ENCODE measurements around the gene CAPN13.

Gene CAPN13

DNA sequence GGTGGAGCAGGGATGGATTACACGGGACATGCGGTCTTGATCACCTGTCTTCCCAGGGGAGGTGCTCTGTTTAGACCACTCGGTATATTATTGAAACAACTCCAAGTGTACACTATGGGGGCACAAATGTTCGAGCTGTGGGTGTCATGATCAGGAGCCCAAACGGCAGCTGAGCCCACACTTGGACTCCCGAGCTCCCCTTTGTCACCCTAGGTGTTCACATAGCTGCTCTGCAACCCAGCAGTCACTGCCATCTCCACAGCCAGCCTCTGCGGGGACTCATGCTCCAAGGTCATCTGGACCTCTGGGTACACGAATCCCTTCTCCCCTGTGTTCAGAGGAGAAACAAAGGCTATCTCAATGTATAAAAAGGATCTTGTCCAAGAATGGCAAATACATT lies 46.0 kb downstream of the CAPN13 start:
- DNase-seq, result no peak

DNA sequence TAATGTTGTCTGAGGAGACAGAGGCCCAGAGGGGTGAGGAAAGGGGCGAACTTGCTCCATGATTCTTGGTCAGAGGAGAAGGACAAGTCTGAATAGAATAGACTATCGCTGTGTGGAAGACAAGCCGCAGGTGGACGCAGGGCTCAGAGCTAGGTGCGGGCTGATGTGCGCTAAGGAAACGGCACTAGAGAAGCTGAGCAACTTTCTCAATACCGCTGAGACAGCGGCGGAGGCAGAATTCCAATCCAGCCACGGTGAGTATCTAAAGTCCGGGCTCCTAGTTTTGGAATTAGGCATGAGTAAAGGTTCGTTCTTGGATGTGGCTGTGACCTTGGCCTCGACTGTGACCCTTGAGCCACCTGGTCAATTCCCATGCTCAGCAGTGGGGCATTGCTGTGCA lies 47.8 kb downstream of the CAPN13 start:
- no peak for DNase-seq

GRCh38 chr2:30758191-30758651 lies 49.0 kb downstream of the CAPN13 start:
- DNase-seq, result no peak

GRCh38 chr2:30757749-30758148 lies 49.5 kb downstream of the CAPN13 start:
- DNase-seq, result no peak

DNA sequence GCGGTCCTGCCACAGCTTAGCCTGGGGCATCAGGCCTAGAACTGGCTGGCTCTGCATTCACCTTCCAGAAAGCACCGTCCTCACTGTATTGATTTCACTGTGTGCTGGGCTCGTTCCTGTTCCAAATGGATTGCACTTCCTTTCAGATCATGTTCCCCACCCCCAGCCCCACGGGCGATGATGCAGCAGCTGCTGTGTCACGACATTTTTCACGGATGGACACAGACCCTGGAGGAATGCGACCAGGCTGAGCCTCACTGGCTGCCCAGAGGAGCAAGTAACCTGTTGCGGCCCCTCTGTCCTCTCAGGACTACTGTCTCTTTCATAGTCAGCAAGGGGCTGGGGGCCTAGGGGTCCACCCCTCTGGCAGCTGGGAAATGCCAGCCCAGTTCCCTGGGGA lies 50.3 kb downstream of the CAPN13 start:
- no peak for DNase-seq

DNA sequence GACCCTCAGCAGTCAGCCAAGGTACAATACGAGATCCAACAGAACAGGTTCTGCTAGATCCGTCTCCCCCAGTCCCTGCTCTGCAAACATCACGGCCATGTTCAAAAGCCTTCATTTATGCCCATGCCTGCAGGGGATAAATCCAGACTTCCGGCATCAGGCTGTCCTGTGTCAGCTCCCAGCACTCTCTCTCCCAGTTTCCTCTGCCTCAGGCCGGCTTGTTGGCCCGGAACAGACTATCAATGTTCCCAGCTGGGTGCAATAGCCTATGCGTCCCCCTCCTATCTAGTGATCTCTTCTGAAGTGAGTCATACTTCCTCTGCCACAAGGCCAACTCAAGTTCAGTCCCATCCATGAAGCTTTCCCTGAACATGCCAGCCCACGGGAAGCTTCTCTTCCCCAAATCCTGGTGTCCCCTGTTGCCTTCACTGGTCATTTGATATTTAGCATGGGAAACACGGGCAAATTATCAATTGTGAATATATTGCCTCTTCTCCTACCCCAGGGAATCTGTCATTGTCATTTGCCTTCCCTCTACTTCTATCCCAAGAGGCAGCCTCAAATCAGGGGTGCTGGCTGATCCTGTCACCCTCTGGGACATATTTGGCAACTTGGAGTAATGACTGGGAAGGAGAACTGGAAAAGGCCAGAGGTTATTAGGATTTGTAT lies 51.1 kb downstream of the CAPN13 start:
- DNase-seq, result peak; percentile 70

- no peak for DNase-seq
Observed at GRCh38 chr2:30753630-30754029, 53.6 kb downstream of the CAPN13 start.

DNA sequence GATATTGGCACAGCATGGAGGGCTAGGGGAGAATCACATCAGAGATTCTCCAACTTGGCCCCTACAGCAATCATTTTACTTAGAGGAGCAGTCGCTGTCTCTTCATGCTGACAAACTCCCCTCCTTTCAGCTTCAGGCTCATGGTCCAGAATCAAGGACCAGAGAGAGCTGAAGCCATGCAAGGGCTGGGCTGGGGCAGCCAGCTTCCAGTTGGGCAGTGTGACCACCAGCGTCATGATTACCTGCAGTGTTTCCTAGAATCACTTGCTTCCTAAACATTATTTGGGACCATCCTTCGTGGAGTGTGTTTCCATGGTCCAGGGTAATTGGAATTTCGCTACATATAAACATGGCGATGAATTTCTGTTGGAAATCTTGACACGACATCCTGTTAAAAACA lies 54.4 kb downstream of the CAPN13 start:
- no peak for DNase-seq

DNA sequence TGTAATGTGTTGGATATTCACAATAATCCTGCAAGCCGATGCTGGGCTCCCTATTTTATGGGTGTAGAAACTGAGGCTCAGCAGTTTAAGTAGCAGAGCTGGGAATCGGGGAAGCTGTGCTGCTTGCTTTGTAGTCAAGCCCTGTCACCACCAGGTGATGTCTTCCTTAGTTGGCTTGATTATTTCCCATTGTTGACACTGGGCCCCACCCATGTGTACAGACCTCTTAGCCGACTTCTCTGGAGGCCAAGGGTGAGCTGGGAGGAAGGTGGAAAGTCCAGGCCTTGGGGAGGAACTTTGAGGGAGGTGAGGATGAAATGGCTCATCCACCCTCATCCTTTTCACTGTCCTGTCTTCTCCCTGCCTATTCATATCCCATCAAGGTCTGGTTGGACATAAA lies 60.0 kb downstream of the CAPN13 start:
- DNase-seq, result no peak

- no peak for DNase-seq
Observed at GRCh38 chr2:30744823-30745222, 62.4 kb downstream of the CAPN13 start.

DNA sequence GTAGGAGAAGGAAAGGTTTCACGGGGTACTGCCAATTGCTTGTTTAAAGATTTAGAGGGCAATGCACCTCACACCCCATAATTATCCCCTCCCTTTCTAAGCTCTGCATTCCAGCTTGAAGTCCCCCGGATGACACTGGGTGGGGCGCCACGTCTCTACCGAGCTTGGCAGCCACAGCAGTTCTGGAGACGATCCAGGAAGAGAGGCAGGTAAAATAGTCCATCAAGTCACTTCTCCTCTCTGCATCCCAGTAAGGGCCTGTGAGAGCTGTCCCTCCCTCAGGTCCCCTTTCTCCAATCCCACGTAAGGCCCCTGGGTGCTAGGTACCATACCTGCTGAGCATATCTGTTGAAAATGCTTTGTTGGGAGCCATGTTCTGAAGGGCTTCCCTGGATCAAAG lies 65.7 kb downstream of the CAPN13 start:
- no peak for DNase-seq

DNA sequence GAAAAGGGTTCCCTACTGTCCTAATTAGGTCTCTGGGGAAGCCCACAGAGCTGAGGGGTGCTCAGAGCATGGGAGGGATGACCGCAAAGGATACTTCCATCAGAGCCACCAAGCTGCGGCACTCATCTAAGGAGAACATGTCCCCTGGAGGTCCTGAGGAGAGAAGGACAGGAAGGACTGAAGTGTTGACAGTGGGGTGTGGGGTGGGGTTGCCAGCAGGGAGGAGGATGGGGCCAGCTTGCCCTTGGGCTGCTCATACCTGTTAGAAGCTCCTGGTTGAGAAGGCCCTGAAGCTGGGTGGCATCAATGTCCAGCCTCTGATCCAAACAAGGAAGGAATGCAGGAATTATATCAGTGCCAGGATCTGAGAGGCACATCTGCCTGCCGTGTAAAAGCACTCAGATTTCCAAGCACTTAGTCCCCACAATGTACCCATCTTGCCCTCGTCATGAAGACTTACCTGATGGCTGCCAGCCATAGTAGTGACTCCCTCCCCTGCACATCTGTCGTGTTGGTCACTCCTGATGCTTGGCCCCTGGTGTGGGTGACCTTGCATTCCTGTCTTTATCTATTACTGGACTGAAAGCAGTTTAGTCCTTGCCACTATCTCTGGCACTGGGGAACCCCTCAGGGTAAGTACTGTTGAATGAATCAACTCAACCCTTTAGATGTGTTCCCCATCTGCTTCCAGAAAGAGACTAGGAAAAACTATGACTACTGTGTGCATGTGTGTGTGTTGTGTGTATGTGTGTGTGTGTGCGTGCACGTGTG lies 68.9 kb downstream of the CAPN13 start:
- no peak for DNase-seq

- DNase-seq, result no peak
Observed at GRCh38 chr2:30737326-30737610, 70.0 kb downstream of the CAPN13 start.

- DNase-seq, result no peak
Observed at GRCh38 chr2:30736461-30737325, 70.6 kb downstream of the CAPN13 start.

GRCh38 chr2:30733876-30734520 lies 73.2 kb downstream of the CAPN13 start:
- DNase-seq, result no peak

DNA sequence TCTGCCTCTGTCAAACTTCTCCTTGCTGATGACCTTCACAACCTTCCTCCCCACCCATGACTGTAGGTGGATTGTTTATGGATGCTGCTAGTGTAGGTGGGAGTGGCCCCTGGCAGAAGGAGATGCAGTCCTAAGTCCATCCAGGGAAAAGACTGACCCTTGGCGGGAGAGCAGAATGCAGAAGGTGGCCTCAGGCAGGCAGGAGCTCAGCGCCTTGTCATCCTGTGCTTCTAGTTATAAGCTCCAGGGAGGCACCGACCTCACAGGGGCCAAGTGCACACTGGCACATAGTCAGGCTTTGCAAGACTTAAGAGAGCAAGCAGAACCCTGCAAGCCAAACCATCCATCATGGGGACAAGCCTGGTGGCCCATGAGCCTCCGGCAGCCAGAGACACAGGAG lies 74.4 kb downstream of the CAPN13 start:
- DNase-seq, result no peak

DNA sequence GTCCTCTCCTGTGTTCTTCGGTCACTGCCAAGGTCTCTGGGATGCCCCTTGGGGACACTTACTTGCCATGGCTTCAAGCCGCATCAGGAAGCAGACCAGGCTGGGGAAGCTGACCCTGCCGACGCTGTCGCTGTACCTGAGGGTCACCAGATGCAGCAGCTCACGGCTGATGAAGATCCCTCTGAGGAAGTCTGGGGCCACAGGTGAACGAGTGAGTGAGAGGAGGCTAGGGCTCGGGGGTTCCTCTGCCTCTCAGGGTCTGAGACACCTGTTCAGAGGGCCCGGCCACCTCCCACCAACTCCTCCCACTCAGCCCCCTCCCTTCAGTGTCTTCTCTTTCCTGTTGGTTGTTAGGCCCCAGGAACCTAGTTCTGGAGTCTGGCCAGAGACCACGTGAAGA lies 74.9 kb downstream of the CAPN13 start:
- DNase-seq, result no peak

DNA sequence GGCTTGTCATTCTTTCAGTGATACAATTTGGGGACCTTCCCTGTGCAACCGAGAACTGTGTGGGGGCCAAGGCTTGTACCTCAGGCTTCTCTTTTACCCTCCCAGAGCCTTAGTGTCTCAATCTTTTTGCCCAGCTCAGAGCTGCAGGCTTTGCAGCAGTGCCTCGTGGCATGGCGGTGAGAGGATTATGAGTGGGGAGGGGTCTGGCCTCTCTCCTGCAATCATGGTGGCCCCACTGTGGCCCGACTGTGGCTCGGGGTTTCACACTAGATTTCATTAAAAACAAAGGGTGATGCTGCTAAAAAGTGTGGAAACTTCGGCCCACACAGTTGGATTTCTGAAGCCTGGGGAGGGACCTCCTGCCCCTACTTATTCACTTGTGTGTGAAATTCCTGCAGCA lies 75.5 kb downstream of the CAPN13 start:
- DNase-seq, result no peak

DNA sequence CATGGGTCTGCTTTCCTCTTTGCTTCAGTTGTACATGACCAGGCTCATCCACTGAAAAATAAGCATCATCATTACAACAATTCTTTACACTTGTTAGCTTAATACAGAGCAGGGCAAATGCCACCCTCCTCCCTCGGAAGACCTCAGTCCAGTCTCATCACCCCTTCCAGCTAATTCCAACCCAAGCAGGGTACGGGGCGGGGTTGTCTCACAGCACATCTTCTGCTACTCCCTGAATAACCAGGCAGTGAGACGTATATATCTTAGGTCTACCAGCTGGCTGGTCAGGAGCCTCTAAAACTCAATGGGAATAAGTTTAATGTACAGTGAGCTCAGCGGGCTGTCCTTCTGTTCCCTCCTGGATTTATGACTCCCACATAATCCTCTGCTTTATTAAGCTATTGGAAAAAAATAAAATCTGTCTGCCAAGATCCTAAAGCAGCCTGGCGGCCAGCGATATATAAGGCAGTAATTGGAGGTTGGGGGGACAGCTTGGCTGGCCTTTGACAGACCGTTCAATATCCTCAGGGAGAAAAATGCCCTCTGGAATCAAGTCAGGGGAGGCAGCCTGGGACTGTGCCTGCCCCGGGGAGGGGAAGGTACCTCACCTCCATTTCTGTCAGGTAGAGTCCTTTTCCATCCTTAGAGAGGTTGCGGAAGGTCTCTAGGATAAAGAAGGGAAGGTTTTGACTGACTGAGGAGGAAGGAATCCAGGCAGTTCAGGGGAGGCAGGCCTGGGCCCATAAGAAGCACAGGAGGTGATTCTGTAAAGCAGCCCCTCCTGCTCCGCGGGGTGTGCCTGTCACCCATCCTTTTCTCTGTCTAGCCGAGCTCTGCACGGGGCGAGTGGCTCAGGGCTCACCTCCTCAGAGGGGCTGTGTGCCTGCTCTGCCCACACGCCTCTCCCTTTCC lies 76.3 kb downstream of the CAPN13 start:
- no peak for DNase-seq

DNA sequence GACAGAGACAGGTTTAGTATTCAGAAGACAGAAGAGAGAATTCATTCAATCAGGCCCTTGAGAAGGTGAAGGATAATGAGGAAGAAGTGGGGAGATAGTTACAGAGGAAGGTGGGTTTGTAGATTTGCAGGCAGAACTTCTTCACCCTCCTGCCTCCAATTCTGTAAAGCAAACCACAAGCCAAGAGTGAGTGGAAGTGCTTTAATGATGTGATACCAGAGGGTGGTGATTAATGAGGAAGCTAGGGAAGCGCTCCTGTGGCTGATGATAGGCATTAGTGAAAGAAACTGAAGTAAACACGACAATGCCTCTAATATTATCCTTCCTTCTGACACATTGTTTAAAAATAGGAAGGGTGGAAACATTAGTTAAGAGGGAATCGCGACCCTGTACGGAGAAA lies 78.2 kb downstream of the CAPN13 start:
- DNase-seq, result no peak

- no peak for DNase-seq
Observed at GRCh38 chr2:30722936-30723725, 84.1 kb downstream of the CAPN13 start.

All from EL (cell line).